Colonic mucosa (tissue), 4 donors: ENCODE measurements around the gene RFX2. TPM values are rescaled to one million over a fixed set of nuclear protein-coding genes. Genes with fewer than 3 reads are reported as not detected.
A peak's percentile ranks its signal among the peaks of the same experiment; 100 is the strongest.
"Not testable (repeated sequence)": the region's sequence is repeated elsewhere in the genome, so short reads cannot be mapped to it uniquely, and the experiment has no call there.

Source experiments
- DNase-seq: peaks from one replicate; pipeline ENCODE4 v3.0.0-alpha.2; 2020
- H3K27ac ChIP-seq: fragments of 200-600 bp; one replicate; pipeline ENCODE4 v1.8.0; 2021
- H3K27me3 ChIP-seq: fragments of 200-600 bp; one replicate; pipeline ENCODE4 v1.8.0; 2021
- H3K36me3 ChIP-seq: fragments of 200-600 bp; one replicate; pipeline ENCODE4 v1.8.0; 2021
- H3K4me1 ChIP-seq: fragments of 200-600 bp; one replicate; pipeline ENCODE4 v1.8.0; 2021; ENCODE audit warnings: mild to moderate bottlenecking
- H3K4me3 ChIP-seq: fragments of 200-600 bp; one replicate; pipeline ENCODE4 v1.8.0; 2021
- H3K9ac ChIP-seq, 2 donors: one replicate each; pipeline ENCODE4 v1.7.0; 2013; ENCODE audit warnings: control low read depth in 2 of 2, low read depth in 2 of 2, low read length in 2 of 2
- H3K9me3 ChIP-seq: fragments of 200-600 bp; one replicate; pipeline ENCODE4 v1.8.0; 2021
- CTCF ChIP-seq: fragments of 200-600 bp; IDR thresholded peaks from one replicate; pipeline ENCODE4 v1.8.0; 2022; ENCODE audit warnings: antibody characterized with exemption, mild to moderate bottlenecking
- intact Hi-C: fragments of 100-400 bp; cut with DNase I; formaldehyde crosslinking; loops from one replicate; pipeline ENCODE4 v1.14.1; 2022
- total RNA-seq, 2 donors: library from RNA; stranded (reverse); fragmentation: NEBNext Ultra II Directional in 1 of 2; extraction: Animal tissue kit (Norgen Biotek cat#: 25700) in 1 of 2; gene quantifications; one replicate each; pipeline ENCODE4 v1.2.1, GENCODE V29; 2021
- donor health status: healthy.
- donor health status: DM: no; HTN: no; CAD: no.
- donor health status: DM: no; HTN: no; CAD: no.

The RFX2 gene
- total RNA-seq, 2 donors from 2014 or later: 6.2 to 7.3 TPM

DNA sequence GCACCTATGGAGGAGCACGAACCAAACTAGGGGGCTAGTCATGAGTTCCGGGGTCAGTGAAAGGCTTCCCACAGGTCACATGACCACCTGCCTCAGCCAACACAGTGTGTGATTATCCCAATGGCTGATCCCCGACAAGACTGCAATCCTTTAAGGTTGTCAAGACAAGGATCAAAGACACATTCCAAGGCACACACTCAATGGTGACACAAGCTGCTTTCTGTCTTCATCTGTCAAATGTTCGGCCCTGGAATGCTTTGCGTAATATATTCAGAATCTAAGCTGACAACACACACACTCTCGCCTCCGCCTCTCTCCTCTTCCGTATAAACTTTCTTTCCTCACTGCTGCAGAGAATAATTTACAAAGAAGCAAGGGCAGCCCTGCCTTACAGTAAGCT is 144.1 kb downstream of the RFX2 start:
- DNase-seq: no peak
- Histone ChIP-seq H3K27ac (peak overlapping the region; percentile 11), H3K9ac (no peak overlapping the region), H3K4me1 (peaks cover 21% of the 10 kb centered on the region), H3K27me3 (no peaks in the 10 kb centered on the region), H3K4me3 (no peak overlapping the region), H3K36me3 (no peaks in the 10 kb centered on the region), H3K9me3 (no peaks in the 10 kb centered on the region)
- intact Hi-C loops: loop anchor here (10.0 kb wide), 1 partner anchor 61 kb away; the partner anchor contains the start of genes NDUFA11 and VMAC
- no peak for TF ChIP-seq CTCF

DNA sequence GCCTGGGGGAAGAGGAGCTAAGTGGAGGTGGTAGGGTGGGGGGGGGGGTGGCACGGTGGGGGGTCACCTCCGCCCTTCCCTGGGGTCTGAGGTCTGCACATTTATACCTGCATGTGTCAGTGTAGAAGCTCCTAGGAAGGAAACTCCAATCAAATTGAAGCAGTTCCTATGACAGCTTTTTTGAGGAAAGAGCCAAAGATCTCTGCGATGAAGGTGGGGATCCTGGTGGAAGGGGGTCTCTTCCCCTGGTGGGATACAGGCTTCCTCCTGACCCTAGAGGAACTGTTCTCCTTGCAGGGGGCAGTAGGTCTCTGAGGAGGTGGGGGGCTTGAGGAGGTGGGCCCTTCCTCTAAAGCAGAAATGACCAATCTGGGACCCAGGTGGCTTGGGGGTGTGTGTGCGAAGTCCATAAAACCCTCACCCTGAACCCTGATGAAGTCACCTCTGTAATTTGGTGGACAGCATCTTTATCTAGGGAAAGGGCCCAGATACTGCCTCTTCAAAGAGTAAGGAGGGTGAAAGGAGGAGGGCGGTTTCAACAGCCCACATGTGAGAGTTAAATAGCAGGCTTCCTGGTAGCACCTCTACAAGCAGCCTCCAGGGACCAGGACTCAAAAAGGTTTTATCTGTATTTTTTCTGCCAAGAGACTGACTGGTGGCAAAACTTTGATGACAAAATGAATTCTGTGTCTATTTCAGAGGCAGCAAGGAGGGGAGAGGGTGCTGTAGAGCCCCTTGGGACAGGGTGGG is 145.3 kb downstream of the RFX2 start:
- intact Hi-C loops: loop anchor here (10.0 kb wide), 1 partner anchor 60 kb away; the partner anchor contains the start of genes NDUFA11 and VMAC
- Histone ChIP-seq H3K27me3 (no peaks in the 10 kb centered on the region), H3K4me1 (peaks cover 21% of the 10 kb centered on the region), H3K36me3 (no peaks in the 10 kb centered on the region), H3K9ac (no peak overlapping the region), H3K4me3 (no peak overlapping the region), H3K27ac (no peak overlapping the region), H3K9me3 (no peaks in the 10 kb centered on the region)
- DNase-seq: no peak
- no peak for TF ChIP-seq CTCF

- no peaks in the 10 kb centered on the region for H3K9me3 ChIP-seq
- H3K4me3 ChIP-seq: no peak overlapping the region
- H3K27me3 ChIP-seq: no peaks in the 10 kb centered on the region
- H3K9ac ChIP-seq: no peak overlapping the region
- intact Hi-C loops: loop anchor here (10.0 kb wide), 1 partner anchor 59 kb away; the partner anchor contains the start of genes NDUFA11 and VMAC
- H3K36me3 ChIP-seq: no peaks in the 10 kb centered on the region
- no peak for TF ChIP-seq CTCF
- H3K27ac ChIP-seq: no peak overlapping the region
- DNase-seq: no peak
- H3K4me1 ChIP-seq: peaks cover 21% of the 10 kb centered on the region
Measured at GRCh38 chr19:5963855-5964254, 146.4 kb downstream of the RFX2 start.

DNA sequence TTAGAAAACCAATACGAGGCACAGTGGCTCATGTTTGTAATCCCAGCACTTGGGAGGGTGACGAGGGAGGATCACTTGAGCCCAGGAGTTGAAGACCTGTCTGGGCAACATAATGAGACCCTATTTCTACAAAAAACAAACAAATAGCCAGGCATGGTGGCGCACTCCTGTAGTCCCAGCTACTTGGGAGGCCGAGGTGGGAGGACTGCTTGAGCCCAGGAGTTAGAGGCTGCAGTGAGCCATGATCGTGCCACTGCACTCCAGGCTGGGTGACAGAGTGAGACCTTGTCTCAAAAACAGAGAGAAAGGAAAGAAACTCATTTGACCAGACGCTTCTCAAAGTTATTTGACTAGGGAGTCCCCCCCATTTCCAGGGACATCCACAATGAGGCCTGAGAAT is 147.0 kb downstream of the RFX2 start:
- not testable (repeated sequence) for H3K9me3 ChIP-seq, H3K36me3 ChIP-seq, H3K4me3 ChIP-seq, H3K27me3 ChIP-seq, H3K9ac ChIP-seq, DNase-seq
- Histone ChIP-seq H3K27ac (peak overlapping the region; percentile 54), H3K4me1 (peaks cover 15% of the 10 kb centered on the region)
- intact Hi-C loops: loop anchor here (10.0 kb wide), 1 partner anchor 58 kb away; the partner anchor contains the start of genes NDUFA11 and VMAC

DNA sequence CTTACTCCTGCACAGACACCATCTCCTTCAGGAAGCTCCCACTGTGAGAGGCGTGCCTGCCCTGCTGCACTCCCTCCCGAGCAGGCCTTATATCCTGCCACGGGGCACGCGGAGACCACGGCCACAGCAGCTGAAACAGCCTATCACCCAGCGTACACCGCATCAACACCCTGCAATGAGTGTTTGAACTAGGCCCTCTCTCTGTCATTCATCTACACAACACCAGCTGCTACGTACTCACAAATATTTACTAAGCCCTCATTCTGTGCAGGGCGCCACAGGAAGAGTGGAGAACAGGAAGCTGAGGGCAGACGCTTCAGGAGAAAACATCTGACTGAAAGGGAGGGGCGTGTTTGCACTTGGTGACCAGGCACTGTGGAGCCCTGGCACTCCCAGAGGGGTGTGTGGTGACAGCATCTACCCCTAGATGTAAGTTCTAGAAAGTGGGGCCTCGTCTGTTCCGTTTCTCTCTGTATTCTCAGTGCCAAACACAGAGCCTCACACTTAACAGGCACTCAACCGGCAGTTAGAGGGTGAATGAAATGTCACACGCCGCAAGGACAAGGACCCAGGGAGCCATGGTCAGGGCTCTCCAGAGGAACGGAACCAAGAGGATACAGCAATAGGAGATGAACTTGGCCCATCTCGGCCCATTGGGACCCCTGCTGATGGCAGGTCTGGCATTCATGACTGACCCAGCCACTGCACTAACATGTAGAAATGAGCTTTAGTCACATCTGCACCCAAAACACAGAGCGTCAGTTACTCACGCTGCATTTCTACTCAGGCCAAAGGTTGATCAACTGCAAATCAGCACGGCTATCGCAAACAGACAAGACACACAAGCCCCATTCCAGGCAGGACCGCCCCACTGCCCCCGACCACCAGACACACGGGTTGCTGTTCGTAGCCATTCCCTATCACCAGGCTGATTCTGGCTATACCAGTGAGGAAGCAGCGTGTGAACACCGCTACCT is 148.0 kb downstream of the RFX2 start:
- no peak for TF ChIP-seq CTCF
- Histone ChIP-seq H3K9ac (peak overlapping the region in 1 of 2 donors; percentile 66), H3K9me3 (no peaks in the 10 kb centered on the region), H3K27ac (peak overlapping the region; percentile 54), H3K4me1 (peaks cover 13% of the 10 kb centered on the region), H3K36me3 (no peaks in the 10 kb centered on the region), H3K27me3 (no peaks in the 10 kb centered on the region), H3K4me3 (no peak overlapping the region)
- peak; percentile 79 for DNase-seq
- intact Hi-C loops: loop anchor here (10.0 kb wide), 1 partner anchor 57 kb away; the partner anchor contains the start of genes NDUFA11 and VMAC

GRCh38 chr19:5961641-5961968 is 148.7 kb downstream of the RFX2 start:
- H3K27me3 ChIP-seq, DNase-seq, H3K36me3 ChIP-seq, H3K9me3 ChIP-seq, H3K4me3 ChIP-seq: not testable (repeated sequence)
- intact Hi-C loops: loop anchor here (10.0 kb wide), 1 partner anchor 57 kb away; the partner anchor contains the start of genes NDUFA11 and VMAC
- Histone ChIP-seq H3K27ac (peak overlapping the region; percentile 54), H3K9ac (peak overlapping the region; percentile 8 to 66), H3K4me1 (peaks cover 13% of the 10 kb centered on the region)
